Loucy (cell line): ENCODE measurements around the gene NID2.

ENCODE experiments used
- EZH2phosphoT487 ChIP-seq: fragments of 200-600 bp; IDR thresholded peaks from 2 replicates; pipeline ENCODE4 v1.6.1; 2018; ENCODE audit warnings: antibody characterized with exemption, mild to moderate bottlenecking, moderate library complexity, borderline replicate concordance
- TF ChIP-seq, protein P1 (sequence below): fragments of 200-600 bp; sonication (generic); conservative IDR thresholded peaks from 2 replicates; pipeline ENCODE4 v1.5.1; 2014; ENCODE audit warnings: mild to moderate bottlenecking, antibody characterized with exemption, low read length

GRCh38 chr14:52061390-52061789 lies 7.5 kb downstream of the NID2 start:
- TF ChIP-seq EZH2phosphoT487: no peak
- TF ChIP-seq, protein P1, sequence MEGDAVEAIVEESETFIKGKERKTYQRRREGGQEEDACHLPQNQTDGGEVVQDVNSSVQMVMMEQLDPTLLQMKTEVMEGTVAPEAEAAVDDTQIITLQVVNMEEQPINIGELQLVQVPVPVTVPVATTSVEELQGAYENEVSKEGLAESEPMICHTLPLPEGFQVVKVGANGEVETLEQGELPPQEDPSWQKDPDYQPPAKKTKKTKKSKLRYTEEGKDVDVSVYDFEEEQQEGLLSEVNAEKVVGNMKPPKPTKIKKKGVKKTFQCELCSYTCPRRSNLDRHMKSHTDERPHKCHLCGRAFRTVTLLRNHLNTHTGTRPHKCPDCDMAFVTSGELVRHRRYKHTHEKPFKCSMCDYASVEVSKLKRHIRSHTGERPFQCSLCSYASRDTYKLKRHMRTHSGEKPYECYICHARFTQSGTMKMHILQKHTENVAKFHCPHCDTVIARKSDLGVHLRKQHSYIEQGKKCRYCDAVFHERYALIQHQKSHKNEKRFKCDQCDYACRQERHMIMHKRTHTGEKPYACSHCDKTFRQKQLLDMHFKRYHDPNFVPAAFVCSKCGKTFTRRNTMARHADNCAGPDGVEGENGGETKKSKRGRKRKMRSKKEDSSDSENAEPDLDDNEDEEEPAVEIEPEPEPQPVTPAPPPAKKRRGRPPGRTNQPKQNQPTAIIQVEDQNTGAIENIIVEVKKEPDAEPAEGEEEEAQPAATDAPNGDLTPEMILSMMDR: no peak
